LoVo (cell line): Measurements from ENCODE around the gene IGF1R.

ENCODE experiments used
- DNase-seq: peaks from one replicate; pipeline ENCODE4 v3.0.0-alpha.2; 2016; ENCODE audit warnings: low spot score

Gene IGF1R

DNA sequence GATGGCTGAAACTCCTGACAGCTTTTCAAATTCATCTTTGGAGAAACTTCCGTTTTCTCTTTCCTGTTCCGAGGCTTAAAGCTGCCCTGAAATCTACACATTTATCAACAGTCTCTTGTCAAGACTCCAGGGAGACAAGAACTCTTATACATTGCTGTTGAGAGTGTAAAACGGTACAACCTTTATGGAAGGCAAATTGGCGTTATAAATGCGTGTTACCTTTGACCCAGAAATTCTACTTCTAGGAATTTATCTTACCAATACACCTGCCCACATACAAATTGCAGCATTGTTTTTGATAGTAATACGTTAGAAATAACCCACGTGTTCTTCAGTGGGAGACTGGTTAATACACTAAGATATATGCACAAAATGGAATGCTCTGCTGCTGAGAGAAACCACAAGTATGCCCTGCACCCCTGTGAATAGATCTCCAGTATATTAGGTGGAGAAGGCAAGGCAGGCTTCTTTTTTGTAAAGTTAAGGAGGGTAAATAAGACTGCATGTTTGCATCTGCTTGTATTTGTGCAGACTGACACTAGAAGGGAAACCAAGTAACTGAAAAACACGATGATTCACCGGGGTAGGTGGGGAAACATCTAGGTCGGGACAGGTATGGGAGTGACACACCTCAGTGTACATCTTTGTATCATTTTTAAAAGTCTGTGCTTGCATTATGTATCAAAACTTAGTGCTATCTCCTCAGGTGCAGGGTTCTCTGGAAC is 97.5 kb downstream of the IGF1R start:
- DNase-seq: no peak

- DNase-seq: peak; percentile 34
Observed at GRCh38 chr15:98746375-98747155, 98.2 kb downstream of the IGF1R start.

GRCh38 chr15:98751767-98752166 is 103.4 kb downstream of the IGF1R start:
- no peak for DNase-seq

- no peak for DNase-seq
Observed at GRCh38 chr15:98753726-98754656, 105.7 kb downstream of the IGF1R start.

- DNase-seq: no peak
Observed at GRCh38 chr15:98754657-98755022, 106.3 kb downstream of the IGF1R start.

- DNase-seq: no peak
Observed at GRCh38 chr15:98755138-98755537, 106.8 kb downstream of the IGF1R start.

GRCh38 chr15:98755781-98756180 is 107.4 kb downstream of the IGF1R start:
- no peak for DNase-seq

- no peak for DNase-seq
Observed at GRCh38 chr15:98758224-98758623, 109.9 kb downstream of the IGF1R start.

DNA sequence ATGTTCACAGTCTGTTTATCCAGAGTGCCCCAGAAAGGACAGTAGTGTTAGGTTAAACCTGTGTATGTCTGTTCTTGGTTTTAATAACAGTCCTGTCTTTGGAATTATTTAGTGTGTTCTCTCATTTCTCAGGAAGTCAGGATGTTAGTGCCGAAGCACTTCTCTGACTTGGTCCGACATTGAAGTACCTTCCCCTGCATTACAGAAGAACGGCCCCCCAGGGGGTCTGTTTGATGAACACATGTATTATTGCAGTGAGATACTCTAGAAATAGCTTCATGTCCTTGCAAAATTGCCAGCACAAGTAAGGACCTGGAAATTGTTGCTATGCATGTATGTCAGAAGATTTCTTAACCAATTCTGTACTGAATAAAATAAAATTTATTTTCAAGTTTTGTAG is 110.9 kb downstream of the IGF1R start:
- no peak for DNase-seq

GRCh38 chr15:98760112-98760826 is 111.9 kb downstream of the IGF1R start:
- DNase-seq: no peak

DNA sequence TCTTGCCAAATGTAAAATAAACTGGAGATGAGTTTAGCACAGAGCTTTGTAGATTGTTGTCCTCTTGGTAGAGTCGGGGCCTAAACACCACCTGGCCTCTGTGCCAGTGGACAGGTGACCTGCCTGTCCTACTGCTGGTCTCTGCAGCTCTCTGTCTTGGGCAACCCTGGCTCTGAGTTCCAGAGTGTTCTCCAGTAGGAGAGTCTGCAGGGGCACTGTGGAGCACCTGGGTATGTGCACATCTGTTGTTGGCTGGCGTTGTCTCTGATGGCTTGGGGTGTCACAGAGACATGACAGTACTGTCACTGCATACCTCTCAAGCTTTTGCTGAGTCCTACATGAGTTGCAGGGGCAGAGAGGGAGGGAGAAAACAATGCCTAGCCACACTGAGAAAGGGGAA is 112.6 kb downstream of the IGF1R start:
- DNase-seq: no peak

DNA sequence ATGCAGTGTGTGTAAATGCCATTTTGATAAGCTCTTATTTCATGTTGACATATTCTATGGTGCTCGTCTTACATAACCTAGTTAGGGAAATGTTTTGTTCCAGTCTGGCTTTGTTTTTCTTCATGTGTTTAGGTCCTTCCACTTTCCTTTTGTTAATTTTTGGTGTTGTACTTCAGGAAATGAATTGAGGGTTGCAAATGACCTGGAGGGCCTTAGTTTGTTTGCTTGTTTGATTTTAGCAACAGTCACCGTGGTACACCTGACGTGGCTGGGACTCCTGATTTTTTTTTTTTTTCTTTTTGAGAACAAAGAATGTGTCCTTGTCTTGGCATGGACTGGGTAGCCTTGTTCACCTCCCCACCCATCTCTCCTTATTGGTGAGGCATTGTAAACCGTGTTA is 114.8 kb downstream of the IGF1R start:
- DNase-seq: no peak

DNA sequence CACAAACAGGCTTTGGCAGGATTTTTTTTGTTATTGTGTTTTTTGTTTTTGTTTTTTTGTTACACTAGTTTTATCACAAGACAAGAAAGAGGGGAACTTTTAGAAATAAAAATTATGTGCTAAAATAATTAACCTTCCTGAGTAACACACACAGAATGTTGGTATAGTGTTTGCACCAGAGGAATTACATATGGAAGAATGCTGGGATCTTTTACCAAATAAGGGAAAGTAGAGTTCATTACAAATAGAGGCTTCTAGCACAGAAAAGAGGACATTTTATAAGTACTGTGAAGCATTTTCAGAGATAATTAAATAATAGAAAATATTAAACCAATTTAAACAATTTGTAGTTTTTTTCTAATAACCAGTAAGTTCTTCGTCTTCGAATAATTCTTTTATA is 116.0 kb downstream of the IGF1R start:
- DNase-seq: no peak

DNA sequence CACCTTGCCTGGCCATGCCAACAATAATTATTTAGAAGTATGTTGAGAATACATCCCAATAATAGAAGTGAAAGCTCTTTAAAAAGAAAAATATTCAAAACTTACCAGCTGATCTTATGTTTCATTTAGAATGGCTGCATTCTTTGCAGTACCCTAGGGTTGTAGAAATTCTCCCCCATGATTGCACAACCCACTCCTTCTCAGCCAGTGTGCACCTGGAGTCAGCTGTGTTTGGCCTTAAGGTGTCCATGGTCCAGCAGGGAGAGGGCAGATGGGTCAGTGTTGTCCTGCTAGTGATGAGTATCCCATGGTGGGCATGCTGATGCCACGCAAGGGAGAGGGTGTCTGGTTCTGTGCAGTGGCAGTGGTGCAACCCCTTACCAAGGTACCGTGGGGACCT is 117.3 kb downstream of the IGF1R start:
- DNase-seq: no peak

GRCh38 chr15:98767692-98768091 is 119.4 kb downstream of the IGF1R start:
- DNase-seq: no peak

GRCh38 chr15:98769867-98770266 is 121.5 kb downstream of the IGF1R start:
- no peak for DNase-seq

DNA sequence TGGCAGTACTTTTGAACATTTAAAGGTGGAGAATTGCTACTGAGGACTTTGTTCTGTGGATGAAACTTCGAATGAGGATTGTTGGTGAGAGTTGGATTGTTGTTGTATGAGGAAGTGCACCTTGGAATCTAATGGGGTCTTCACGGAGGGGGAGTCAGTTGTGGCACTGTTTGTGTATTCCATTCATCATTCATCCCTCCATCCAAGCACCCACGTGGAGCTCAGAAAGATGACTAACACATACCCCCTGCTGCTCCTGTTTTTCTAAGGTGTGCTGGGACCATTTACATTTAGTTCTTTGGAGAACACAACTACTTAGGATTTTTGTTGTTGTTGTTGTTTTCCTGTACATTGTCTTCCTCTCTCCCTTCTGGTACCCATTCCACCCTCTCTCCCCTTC is 122.6 kb downstream of the IGF1R start:
- peak; percentile 33 for DNase-seq

GRCh38 chr15:98771541-98771940 is 123.2 kb downstream of the IGF1R start:
- no peak for DNase-seq

DNA sequence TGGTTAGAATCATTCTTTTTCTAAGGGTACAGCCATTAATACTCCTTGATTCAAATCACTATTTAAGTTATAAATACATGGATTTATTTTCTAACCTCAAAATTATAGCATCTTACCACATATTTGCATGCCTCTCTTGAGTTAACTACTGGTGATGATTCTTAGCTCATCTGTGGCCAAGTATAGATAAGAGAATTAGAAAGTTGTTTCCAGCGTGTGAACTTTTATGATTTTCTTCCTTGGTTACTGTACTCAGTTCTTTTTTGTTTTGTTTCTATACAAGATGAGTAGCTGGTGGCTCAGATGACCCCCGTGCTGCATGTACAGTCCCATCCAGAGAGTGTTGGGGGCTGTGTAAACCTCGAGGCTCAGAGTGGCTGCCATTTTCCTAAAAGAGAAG is 124.6 kb downstream of the IGF1R start:
- DNase-seq: no peak

- DNase-seq: no peak
Observed at GRCh38 chr15:98773616-98774015, 125.3 kb downstream of the IGF1R start.

- no peak for DNase-seq
Observed at GRCh38 chr15:98774756-98775497, 126.6 kb downstream of the IGF1R start.
